Calu3 (cell line): Measurements from ENCODE around the gene NT5DC2. TPM values are rescaled to one million over a fixed set of nuclear protein-coding genes. Genes with fewer than 3 reads are reported as not detected.

Source experiments
- BruUV-seq: library from RNA; stranded (reverse); fragments of 400-500 nt; replicated peaks from 2 replicates; lab custom pipeline; 2021; lab: Mats Ljungman, UMichigan
- CTCF ChIA-PET: fragments of 300-600 bp; sonication (Branson Sonifier 250); formaldehyde crosslinking; loops from one replicate; lab custom pipeline; 2022; ENCODE audit warnings: antibody characterized with exemption; lab: Charles Lee
- DNase-seq: peaks from one replicate; pipeline ENCODE4 v3.0.0; 2022
- H3K27ac Mint-ChIP-seq: one replicate; pipeline ENCODE4 v1.8.0; 2022; ENCODE audit warnings: mixed read lengths; ENCODE audit not compliant: unreplicated experiment
- H3K27me3 Mint-ChIP-seq: one replicate; pipeline ENCODE4 v1.8.0; 2022; ENCODE audit warnings: mixed read lengths; ENCODE audit not compliant: unreplicated experiment
- H3K36me3 Mint-ChIP-seq: one replicate; pipeline ENCODE4 v1.8.0; 2022; ENCODE audit warnings: mild to moderate bottlenecking, moderate library complexity, mixed read lengths; ENCODE audit not compliant: insufficient read depth, unreplicated experiment
- H3K4me1 Mint-ChIP-seq: one replicate; pipeline ENCODE4 v1.8.0; 2022; ENCODE audit warnings: mild to moderate bottlenecking, low read depth, mixed read lengths; ENCODE audit not compliant: unreplicated experiment
- H3K4me3 Mint-ChIP-seq: one replicate; pipeline ENCODE4 v1.8.0; 2022; ENCODE audit warnings: mild to moderate bottlenecking, low read depth, moderate library complexity, mixed read lengths; ENCODE audit not compliant: unreplicated experiment
- H3K9me3 Mint-ChIP-seq: one replicate; pipeline ENCODE4 v1.8.0; 2022; ENCODE audit warnings: low read depth, mixed read lengths; ENCODE audit not compliant: unreplicated experiment
- intact Hi-C: fragments of 100-400 bp; cut with micrococcal nuclease; formaldehyde crosslinking; loops from one replicate; pipeline ENCODE4 v1.10.0; 2022; ENCODE audit not compliant: unreplicated experiment
- total RNA-seq: library from RNA; stranded (reverse); gene quantifications from 2 replicates; pipeline ENCODE4 v1.2.3, GENCODE V29; 2022
- TF ChIP-seq, protein P1 (sequence below): fragments of 200-600 bp; IDR thresholded peaks from one replicate; pipeline ENCODE4 v1.8.0; 2022; ENCODE audit warnings: antibody characterized with exemption; ENCODE audit not compliant: unreplicated experiment

NT5DC2 gene
- total RNA-seq, 1 experiment from 2014 or later = 146 TPM

DNA sequence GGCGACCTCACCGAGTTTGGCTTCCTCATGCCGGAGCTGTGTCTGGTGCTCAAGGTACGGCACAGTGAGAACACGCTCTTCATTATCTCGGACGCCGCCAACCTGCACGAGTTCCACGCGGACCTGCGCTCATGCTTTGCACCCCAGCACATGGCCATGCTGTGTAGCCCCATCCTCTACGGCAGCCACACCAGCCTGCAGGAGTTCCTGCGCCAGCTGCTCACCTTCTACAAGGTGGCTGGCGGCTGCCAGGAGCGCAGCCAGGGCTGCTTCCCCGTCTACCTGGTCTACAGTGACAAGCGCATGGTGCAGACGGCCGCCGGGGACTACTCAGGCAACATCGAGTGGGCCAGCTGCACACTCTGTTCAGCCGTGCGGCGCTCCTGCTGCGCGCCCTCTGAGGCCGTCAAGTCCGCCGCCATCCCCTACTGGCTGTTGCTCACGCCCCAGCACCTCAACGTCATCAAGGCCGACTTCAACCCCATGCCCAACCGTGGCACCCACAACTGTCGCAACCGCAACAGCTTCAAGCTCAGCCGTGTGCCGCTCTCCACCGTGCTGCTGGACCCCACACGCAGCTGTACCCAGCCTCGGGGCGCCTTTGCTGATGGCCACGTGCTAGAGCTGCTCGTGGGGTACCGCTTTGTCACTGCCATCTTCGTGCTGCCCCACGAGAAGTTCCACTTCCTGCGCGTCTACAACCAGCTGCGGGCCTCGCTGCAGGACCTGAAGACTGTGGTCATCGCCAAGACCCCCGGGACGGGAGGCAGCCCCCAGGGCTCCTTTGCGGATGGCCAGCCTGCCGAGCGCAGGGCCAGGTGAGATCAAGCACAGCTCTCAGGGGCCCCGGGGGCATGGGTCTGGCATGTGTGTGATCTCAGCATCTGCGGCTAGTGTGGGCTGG lies 45.6 kb downstream of the NT5DC2 start:
- Mint-ChIP-seq H3K27me3 (no peaks in the 10 kb centered on the region), H3K4me3 (no peak overlapping the region), H3K9me3 (no peaks in the 10 kb centered on the region), H3K4me1 (no peaks in the 10 kb centered on the region), H3K27ac (no peak overlapping the region), H3K36me3 (peaks cover 10% of the 10 kb centered on the region)
- DNase-seq = no peak
- CTCF ChIA-PET = interaction anchor here (0.6 kb wide), 1 partner anchor 55 kb away, joined by 3 read pairs; no protein-coding TSS in a partner anchor
- no TSS peak for BruUV-seq
- TF ChIP-seq, protein P1, sequence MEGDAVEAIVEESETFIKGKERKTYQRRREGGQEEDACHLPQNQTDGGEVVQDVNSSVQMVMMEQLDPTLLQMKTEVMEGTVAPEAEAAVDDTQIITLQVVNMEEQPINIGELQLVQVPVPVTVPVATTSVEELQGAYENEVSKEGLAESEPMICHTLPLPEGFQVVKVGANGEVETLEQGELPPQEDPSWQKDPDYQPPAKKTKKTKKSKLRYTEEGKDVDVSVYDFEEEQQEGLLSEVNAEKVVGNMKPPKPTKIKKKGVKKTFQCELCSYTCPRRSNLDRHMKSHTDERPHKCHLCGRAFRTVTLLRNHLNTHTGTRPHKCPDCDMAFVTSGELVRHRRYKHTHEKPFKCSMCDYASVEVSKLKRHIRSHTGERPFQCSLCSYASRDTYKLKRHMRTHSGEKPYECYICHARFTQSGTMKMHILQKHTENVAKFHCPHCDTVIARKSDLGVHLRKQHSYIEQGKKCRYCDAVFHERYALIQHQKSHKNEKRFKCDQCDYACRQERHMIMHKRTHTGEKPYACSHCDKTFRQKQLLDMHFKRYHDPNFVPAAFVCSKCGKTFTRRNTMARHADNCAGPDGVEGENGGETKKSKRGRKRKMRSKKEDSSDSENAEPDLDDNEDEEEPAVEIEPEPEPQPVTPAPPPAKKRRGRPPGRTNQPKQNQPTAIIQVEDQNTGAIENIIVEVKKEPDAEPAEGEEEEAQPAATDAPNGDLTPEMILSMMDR = no peak
- intact Hi-C loops = no loop called here

DNA sequence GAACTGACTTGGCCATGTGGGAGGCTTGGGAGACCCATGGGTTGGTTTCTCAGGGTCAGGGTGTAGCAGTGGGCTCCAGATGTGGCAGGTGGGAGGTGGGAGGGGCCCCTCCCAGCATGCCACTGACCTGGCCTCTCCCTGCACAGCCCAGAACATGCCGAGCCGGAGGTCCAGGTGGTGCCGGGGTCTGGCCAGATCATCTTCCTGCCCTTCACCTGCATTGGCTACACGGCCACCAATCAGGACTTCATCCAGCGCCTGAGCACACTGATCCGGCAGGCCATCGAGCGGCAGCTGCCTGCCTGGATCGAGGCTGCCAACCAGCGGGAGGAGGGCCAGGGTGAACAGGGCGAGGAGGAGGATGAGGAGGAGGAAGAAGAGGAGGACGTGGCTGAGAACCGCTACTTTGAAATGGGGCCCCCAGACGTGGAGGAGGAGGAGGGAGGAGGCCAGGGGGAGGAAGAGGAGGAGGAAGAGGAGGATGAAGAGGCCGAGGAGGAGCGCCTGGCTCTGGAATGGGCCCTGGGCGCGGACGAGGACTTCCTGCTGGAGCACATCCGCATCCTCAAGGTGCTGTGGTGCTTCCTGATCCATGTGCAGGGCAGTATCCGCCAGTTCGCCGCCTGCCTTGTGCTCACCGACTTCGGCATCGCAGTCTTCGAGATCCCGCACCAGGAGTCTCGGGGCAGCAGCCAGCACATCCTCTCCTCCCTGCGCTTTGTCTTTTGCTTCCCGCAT lies 46.4 kb downstream of the NT5DC2 start:
- Mint-ChIP-seq H3K36me3 (peaks cover 10% of the 10 kb centered on the region), H3K4me1 (no peaks in the 10 kb centered on the region), H3K4me3 (no peak overlapping the region), H3K27me3 (no peaks in the 10 kb centered on the region), H3K27ac (no peak overlapping the region), H3K9me3 (no peaks in the 10 kb centered on the region)
- TF ChIP-seq, protein P1 = no peak
- no peak for DNase-seq
- intact Hi-C loops = no loop called here
- CTCF ChIA-PET = no interaction called here
- no TSS peak for BruUV-seq

DNA sequence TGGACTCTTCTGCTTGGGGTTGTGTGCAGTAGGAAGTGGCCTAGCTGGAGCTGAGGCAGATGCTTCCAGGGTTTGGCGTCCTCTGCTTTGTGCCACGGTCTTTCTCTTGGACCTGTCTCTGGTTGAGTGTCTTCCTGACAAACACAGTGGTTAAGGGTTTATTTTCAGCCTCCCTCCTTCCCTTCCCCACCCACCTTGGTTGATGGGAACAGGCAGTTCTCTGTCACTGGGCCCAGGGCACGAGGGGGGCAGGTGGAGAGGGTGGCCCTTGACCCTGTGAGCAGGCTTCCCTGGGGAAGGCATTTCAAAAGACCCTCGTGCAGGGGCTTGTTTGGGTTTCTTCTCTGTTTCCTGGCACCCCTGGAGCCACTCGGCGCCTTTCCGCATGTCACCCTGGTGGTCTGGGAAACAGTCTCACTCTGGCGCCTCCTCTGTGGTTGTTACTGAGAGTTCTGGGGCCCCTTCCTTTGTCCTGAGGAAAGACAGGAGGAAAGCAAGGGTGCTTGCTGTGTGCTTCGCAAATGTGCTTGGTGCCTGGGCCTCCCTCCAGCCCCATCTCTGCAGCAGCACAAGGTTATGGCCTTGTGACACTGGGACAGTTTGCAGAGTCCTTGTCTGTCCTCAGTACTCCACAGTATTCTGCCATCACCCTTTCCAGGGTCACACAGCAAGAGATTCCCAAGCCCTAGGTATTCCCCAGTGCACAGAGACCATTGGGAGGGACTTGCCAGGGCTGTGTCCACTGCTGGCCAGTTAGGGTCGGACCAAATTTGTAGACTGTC lies 48.8 kb downstream of the NT5DC2 start:
- CTCF ChIA-PET = no interaction called here
- Mint-ChIP-seq H3K27ac (no peak overlapping the region), H3K4me1 (no peaks in the 10 kb centered on the region), H3K9me3 (no peaks in the 10 kb centered on the region), H3K4me3 (no peak overlapping the region), H3K27me3 (no peaks in the 10 kb centered on the region), H3K36me3 (peaks cover 5% of the 10 kb centered on the region)
- TF ChIP-seq, protein P1 = no peak
- no peak for DNase-seq
- BruUV-seq = no TSS peak
- intact Hi-C loops = no loop called here
